B cell (primary cell): ENCODE data around the gene MED26. TPM values are rescaled to one million over a fixed set of nuclear protein-coding genes. Genes with fewer than 3 reads are reported as not detected.
"Not testable (repeated sequence)": the region's sequence is repeated elsewhere in the genome, so short reads cannot be mapped to it uniquely, and the experiment has no call there.

ENCODE experiments used
- ATAC-seq: fragments of 200-7000 bp; cut with Tn5 transposase; one replicate; pipeline ENCODE4 v1.10.0; 2021; ENCODE audit warnings: low read depth, mild to moderate bottlenecking, moderate number of reproducible peaks, moderate library complexity
- CTCF ChIA-PET: fragments of 350-600 bp; sonication (Branson Sonifier 250); formaldehyde crosslinking; loops from one replicate; lab custom pipeline; 2021; ENCODE audit warnings: antibody characterized with exemption, inconsistent platforms; lab: Charles Lee
- POLR2A ChIA-PET: fragments of 350-600 bp; sonication (Branson Sonifier 250); formaldehyde crosslinking; loops from one replicate; lab custom pipeline; 2021; ENCODE audit warnings: antibody characterized with exemption; lab: Charles Lee
- DNase-seq: peaks from one replicate; pipeline ENCODE4 v3.0.0; 2013
- H2AFZ ChIP-seq: 2 replicates; pipeline ENCODE4 v1.6.1; 2012; ENCODE audit warnings: mild to moderate bottlenecking, low read depth, low read length; ENCODE audit not compliant: insufficient read depth, poor library complexity, severe bottlenecking
- H3K27ac ChIP-seq, 2 donors: 1 replicate in 1 of 2; 2 replicates in 1 of 2; pipeline ENCODE4 v1.5.1; 2012 to 2013; ENCODE audit warnings: low read length in 2 of 2, mild to moderate bottlenecking in 2 of 2, moderate library complexity in 1 of 2
- H3K27me3 ChIP-seq, 4 experiments: fragments of 200-600 bp in 1 of 4; sonication (generic) in 1 of 4; replicated peaks in 1 of 4; 1 replicate in 2 of 4; 2 replicates in 2 of 4; pipeline versions ENCODE4 v1.6.1 to v1.7.0; 2013 to 2016; ENCODE audit warnings: low read length in 3 of 4, mild to moderate bottlenecking in 2 of 4, mixed read lengths in 1 of 4, moderate library complexity in 1 of 4; ENCODE audit not compliant: insufficient read depth in 4 of 4, control insufficient read depth in 3 of 4; ENCODE audit errors: control extremely low read depth in 1 of 4
- H3K36me3 ChIP-seq, 2 experiments: replicated peaks in 1 of 2; 1 replicate in 1 of 2; 2 replicates in 1 of 2; pipeline versions ENCODE4 v1.6.1 to v1.7.1; 2013; ENCODE audit warnings: low read length in 1 of 2; ENCODE audit not compliant: insufficient read depth in 2 of 2, control insufficient read depth in 1 of 2; ENCODE audit errors: control extremely low read depth in 1 of 2, extremely low read depth in 1 of 2
- H3K4me1 ChIP-seq, 2 donors: fragments of 200-600 bp in 1 of 2; sonication (generic) in 1 of 2; 1 replicate in 1 of 2; 2 replicates in 1 of 2; pipeline versions ENCODE4 v1.5.1 to v1.6.1; 2013 to 2017; ENCODE audit warnings: low read length in 2 of 2; ENCODE audit not compliant: control insufficient read depth in 2 of 2, insufficient read depth in 2 of 2
- H3K4me2 ChIP-seq: replicated peaks from 2 replicates; pipeline ENCODE3; 2012; ENCODE audit warnings: mild to moderate bottlenecking, low read depth, low read length; ENCODE audit not compliant: poor library complexity, severe bottlenecking
- H3K4me3 ChIP-seq, 5 experiments: fragments of 200-600 bp in 1 of 5; sonication (generic) in 1 of 5; 1 replicate in 3 of 5; 2 replicates in 2 of 5; pipeline versions ENCODE4 v1.5.1 to v1.7.0; 2011 to 2016; ENCODE audit warnings: low read length in 4 of 5, mild to moderate bottlenecking in 4 of 5, low read depth in 2 of 5, control low read depth in 1 of 5, moderate library complexity in 1 of 5; ENCODE audit not compliant: insufficient read depth in 1 of 5; ENCODE audit errors: control extremely low read depth in 1 of 5, extremely low read depth in 1 of 5
- H3K79me2 ChIP-seq: fragments of 200-600 bp; sonication (generic); one replicate; pipeline ENCODE4 v1.6.0; 2016; ENCODE audit warnings: low read length; ENCODE audit not compliant: control insufficient read depth, insufficient read depth
- H3K9ac ChIP-seq: fragments of 200-600 bp; sonication (generic); 2 replicates; pipeline ENCODE4 v1.6.1; 2017; ENCODE audit warnings: mild to moderate bottlenecking, low read length, moderate library complexity
- H3K9me3 ChIP-seq, 3 donors: one replicate each; pipeline versions ENCODE4 v1.6.1 to v1.7.1; 2013; ENCODE audit warnings: low read length in 2 of 3; ENCODE audit not compliant: control insufficient read depth in 2 of 3, insufficient read depth in 1 of 3; ENCODE audit errors: control extremely low read depth in 1 of 3
- H4K20me1 ChIP-seq: 2 replicates; pipeline ENCODE4 v1.6.0; 2012; ENCODE audit warnings: mild to moderate bottlenecking, low read length; ENCODE audit not compliant: insufficient read depth, control insufficient read depth, poor library complexity, severe bottlenecking
- H3K27ac Mint-ChIP-seq: one replicate; pipeline ENCODE4 v1.8.0; 2021; ENCODE audit warnings: mixed read lengths
- H3K27me3 Mint-ChIP-seq: one replicate; pipeline ENCODE4 v1.8.0; 2021; ENCODE audit warnings: mixed read lengths
- H3K4me1 Mint-ChIP-seq: one replicate; pipeline ENCODE4 v1.8.0; 2021; ENCODE audit warnings: mixed read lengths
- H3K4me3 Mint-ChIP-seq: one replicate; pipeline ENCODE4 v1.8.0; 2021; ENCODE audit warnings: mixed read lengths
- H3K9me3 Mint-ChIP-seq: one replicate; pipeline ENCODE4 v1.8.0; 2022; ENCODE audit warnings: mixed read lengths; ENCODE audit not compliant: insufficient read depth
- CTCF ChIP-seq: fragments of 200-600 bp; IDR thresholded peaks from one replicate; pipeline ENCODE4 v1.8.0; 2022; ENCODE audit warnings: antibody characterized with exemption, mild to moderate bottlenecking
- EZH2 ChIP-seq: IDR thresholded peaks from 2 replicates; pipeline ENCODE4 v1.6.1; 2012; ENCODE audit warnings: borderline replicate concordance, low read depth, mild to moderate bottlenecking, moderate library complexity, low read length; ENCODE audit not compliant: insufficient read depth, poor library complexity, severe bottlenecking
- WGBS: methylation state at CpG from one replicate; pipeline ENCODE4 v1.1.5; 2013; ENCODE audit warnings: missing lambda C conversion rate; ENCODE audit not compliant: insufficient coverage; 5-methylcytosine and 5-hydroxymethylcytosine counted together
- intact Hi-C: fragments of 100-400 bp; cut with micrococcal nuclease; formaldehyde crosslinking; loops from one replicate; pipeline ENCODE4 v1.10.0; 2022
- polyA plus RNA-seq: library from polyadenylated mRNA; depleted of rRNA; stranded (reverse); fragments of >200 nt; gene quantifications from 2 replicates; pipeline ENCODE4 v1.2.3, GENCODE V29; 2012
- total RNA-seq, 2 donors: library from RNA; stranded (reverse); fragments of 120-200 nt in 1 of 2; gene quantifications; 1 replicate in 1 of 2; 2 replicates in 1 of 2; pipeline versions ENCODE4 v1.2.3 to v1.2.4, GENCODE V29; 2013 to 2022

Gene MED26
- total and polyA plus RNA-seq, 2 donors (not counting 1 experiment from before 2014, with no cell fraction given) = 15.6 to 33.6 TPM

- POLR2A ChIA-PET, DNase-seq, H2AFZ ChIP-seq, H3K79me2 ChIP-seq, CTCF ChIA-PET, H4K20me1 ChIP-seq, H3K27me3 ChIP-seq, H3K4me2 ChIP-seq, H3K9me3 Mint-ChIP-seq, H3K4me3 ChIP-seq, intact Hi-C loops, H3K4me3 Mint-ChIP-seq, H3K27ac Mint-ChIP-seq, H3K27me3 Mint-ChIP-seq, ATAC-seq, H3K27ac ChIP-seq, H3K9me3 ChIP-seq, H3K4me1 Mint-ChIP-seq, H3K4me1 ChIP-seq, H3K36me3 ChIP-seq, H3K9ac ChIP-seq: not testable (repeated sequence)
- no CpG with 5 or more reads among the region's 4 CpGs for WGBS
Measured at GRCh38 chr19:16668702-16669101, 40.7 kb upstream of the MED26 start.

GRCh38 chr19:16668176-16668575 lies 40.2 kb upstream of the MED26 start:
- DNase-seq (no peak), ATAC-seq (no peak)
- no peak overlapping the region for H3K27ac ChIP-seq
- no peak overlapping the region for H2AFZ ChIP-seq
- ChIA-PET CTCF (interaction anchor here (0.7 kb wide), 1 partner anchor 29 kb away, joined by 3 read pairs; no protein-coding TSS in a partner anchor), POLR2A (no interaction called here)
- Mint-ChIP-seq H3K4me3 (no peak overlapping the region), H3K9me3 (no peaks in the 10 kb centered on the region), H3K27ac (no peak overlapping the region), H3K4me1 (peaks cover 3% of the 10 kb centered on the region), H3K27me3 (no peaks in the 10 kb centered on the region)
- no peak overlapping the region for H3K4me2 ChIP-seq
- no peak for TF ChIP-seq EZH2
- no peak for TF ChIP-seq CTCF
- no peaks in the 10 kb centered on the region for H3K9me3 ChIP-seq
- peaks cover 0 to 3% of the 10 kb centered on the region in 2 experiments for H3K36me3 ChIP-seq
- H3K27me3 ChIP-seq = no peaks in the 10 kb centered on the region
- no peak overlapping the region for H3K9ac ChIP-seq
- H3K79me2 ChIP-seq = peaks cover 10% of the 10 kb centered on the region
- H4K20me1 ChIP-seq = no peaks in the 10 kb centered on the region
- WGBS = 85% methylated on average over 5 of the region's 5 CpGs
- H3K4me3 ChIP-seq = no peak overlapping the region
- H3K4me1 ChIP-seq = no peaks in the 10 kb centered on the region
- intact Hi-C loops = no loop called here
